GM18861 (cell line): Measurements from ENCODE around the gene NMRK1.

Source experiments
- ATAC-seq: cut with Tn5 transposase; IDR thresholded peaks from one replicate; pipeline ENCODE4 v1.9.1; 2021; ENCODE audit not compliant: unreplicated experiment

The NMRK1 gene

DNA sequence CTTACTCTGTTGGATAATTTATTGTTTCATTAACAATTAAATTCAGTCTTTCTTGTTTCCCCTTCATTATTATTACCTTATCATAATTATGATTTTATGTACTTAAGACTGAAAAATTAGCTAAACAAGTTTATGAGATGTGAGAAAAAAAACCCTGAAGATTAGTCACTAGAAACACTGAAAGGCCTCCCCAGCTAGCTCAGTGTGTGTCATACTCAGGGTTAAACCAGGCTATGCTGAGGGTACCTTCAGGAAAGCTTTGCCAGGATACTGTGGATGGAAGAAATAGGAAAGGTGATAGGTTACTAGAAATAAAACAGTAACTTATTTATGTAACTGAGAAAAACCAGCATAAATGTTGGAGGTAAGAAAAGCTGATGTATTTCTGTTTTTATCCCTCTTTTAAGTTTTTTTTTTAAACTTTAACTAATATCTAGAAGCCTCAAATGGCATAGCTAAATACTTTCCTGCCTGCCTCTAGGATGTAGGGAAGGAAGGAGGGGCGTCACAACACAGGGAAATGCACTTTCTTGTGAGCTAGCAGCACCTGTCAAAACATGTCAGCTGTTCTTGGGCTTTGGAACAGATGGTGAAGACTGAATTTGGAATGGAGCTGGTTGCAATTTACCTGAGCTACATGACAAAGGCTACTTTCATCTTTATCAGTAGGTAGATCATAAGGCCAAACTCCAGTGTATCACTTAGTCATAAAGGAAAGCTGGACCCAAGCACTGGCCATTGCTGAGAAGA is 24.2 kb downstream of the NMRK1 start:
- ATAC-seq: no peak

DNA sequence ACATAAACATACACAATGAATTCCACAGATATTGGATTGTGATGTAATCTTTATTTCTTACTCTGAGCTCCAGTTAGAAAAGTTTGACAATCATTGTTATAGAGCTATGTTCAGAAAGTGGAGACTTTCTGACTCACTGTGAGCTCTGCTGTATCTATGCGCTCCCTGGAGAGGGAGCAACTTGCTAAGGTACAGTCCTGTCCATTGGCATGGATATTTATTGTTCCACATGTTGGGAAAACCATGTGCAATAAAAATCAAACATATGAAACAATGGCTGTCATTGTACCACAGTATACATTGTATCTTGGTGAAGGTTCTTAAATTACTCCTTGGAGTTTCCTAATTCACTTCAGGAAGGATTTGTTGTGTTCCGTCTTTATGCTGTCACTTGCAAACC is 26.8 kb downstream of the NMRK1 start:
- ATAC-seq: no peak

DNA sequence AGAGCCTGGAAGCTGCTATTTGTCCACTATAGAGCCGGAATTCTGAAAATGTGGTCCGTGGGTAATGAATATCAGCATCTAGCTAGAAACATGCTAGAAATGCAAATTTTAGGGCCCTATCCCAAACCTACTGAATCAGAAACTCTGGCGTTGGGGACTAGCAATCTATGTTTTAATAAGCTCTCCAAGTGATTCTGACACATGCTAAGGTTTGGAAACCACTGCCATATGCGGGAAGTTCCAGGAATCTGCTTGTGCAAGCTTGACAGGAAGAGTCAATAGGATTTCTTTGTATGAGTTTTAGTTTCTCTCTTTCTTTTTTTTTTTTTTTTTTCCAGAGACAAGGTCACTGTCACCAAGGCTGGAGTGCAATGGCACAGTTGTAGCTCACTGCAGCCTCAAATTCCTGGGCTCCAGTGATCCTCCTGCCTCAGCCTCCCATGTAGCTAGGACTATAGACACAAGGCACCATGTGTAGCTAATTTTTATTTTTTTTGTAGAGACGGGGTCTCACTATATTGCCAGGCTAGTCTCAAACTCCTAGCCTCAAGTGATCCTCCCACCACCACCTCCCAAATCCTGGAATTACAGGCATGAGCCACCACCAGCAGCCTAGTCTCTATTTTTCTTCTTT is 33.5 kb downstream of the NMRK1 start:
- no peak for ATAC-seq

DNA sequence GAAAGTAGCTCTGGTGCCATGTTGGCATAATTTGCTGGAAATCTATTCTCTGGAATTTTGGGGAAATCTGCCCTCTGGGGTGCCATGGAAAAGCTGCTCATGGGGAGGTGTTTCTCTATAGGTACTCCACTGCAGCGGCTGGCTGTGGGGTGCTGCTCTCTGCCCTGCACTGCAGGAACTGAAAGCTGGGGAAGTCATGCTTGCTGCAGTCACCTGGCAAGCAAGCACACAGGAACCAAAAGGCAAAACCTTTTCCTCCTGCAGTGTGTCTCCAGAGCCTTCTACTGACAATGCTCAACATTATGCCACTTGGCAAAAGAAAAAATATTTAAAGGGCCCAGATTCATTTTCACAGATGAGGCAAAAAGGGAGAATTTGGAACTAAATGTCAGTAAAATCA is 34.1 kb downstream of the NMRK1 start:
- peak; percentile 96 for ATAC-seq

DNA sequence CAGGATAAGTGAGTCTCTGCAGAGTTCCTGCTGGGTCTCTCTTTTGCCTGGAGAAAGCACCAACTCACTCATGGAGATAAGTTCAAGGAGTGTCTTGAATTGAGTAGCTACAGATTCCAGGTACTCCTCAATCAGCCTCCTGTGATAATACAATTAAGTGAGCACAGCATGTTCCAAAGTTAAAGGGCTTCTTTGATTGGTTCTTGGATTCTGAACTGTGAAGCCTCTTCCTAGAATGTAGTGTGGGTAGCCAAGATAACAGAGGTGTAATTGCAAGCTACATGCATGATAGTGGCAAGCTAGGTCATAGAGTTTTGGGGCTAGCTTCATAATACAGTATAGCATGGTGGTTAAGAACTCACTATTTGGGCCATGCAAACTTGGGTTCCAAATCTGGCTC is 36.7 kb downstream of the NMRK1 start:
- no peak for ATAC-seq

- ATAC-seq: no peak
Measured at GRCh38 chr9:75047506-75047905, 40.4 kb downstream of the NMRK1 start.

GRCh38 chr9:75046725-75047345 is 41.1 kb downstream of the NMRK1 start:
- no peak for ATAC-seq

GRCh38 chr9:75041041-75041440 is 46.9 kb downstream of the NMRK1 start:
- ATAC-seq: no peak

DNA sequence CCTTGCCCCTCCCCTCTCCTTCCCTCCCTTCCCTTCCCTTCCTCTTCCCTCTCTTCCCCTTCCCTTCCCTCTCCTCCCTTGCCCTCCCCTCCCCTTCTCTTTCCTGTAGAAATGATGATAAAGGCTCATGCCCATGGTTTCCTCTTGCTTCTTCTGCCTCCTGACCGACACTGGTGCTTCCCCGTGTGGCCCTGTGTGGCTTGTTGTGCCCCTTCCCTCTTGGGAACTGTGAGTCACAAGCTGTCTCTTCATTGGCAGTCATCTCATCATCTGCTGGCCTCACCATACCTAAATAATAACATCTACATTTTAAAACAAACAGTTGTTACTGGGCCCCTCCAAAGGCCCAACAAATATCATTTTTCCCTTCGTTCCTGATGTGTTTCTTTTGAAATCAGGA is 48.2 kb downstream of the NMRK1 start:
- ATAC-seq: peak; percentile 88

GRCh38 chr9:75039009-75039408 is 48.9 kb downstream of the NMRK1 start:
- ATAC-seq: no peak

DNA sequence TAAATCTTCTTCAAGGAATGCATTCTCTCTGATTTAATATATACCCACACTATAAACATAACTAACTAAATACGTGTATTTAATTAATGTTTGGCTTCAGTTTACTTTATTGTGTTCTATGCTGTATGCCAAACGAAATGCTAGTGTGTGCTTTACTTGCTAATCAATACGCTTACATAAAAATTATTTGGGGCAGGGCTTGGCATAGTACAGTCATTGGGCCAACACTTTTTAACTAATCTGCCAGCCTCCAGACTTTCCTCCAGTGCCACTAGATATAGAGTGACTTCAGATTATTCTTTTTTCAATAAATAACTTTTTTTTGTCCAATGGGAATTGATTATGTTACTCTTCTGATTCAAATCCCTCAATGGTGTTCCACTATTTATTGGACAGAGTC is 51.2 kb downstream of the NMRK1 start:
- no peak for ATAC-seq

- ATAC-seq: peak; percentile 96
Measured at GRCh38 chr9:75033791-75034473, 54.0 kb downstream of the NMRK1 start.

DNA sequence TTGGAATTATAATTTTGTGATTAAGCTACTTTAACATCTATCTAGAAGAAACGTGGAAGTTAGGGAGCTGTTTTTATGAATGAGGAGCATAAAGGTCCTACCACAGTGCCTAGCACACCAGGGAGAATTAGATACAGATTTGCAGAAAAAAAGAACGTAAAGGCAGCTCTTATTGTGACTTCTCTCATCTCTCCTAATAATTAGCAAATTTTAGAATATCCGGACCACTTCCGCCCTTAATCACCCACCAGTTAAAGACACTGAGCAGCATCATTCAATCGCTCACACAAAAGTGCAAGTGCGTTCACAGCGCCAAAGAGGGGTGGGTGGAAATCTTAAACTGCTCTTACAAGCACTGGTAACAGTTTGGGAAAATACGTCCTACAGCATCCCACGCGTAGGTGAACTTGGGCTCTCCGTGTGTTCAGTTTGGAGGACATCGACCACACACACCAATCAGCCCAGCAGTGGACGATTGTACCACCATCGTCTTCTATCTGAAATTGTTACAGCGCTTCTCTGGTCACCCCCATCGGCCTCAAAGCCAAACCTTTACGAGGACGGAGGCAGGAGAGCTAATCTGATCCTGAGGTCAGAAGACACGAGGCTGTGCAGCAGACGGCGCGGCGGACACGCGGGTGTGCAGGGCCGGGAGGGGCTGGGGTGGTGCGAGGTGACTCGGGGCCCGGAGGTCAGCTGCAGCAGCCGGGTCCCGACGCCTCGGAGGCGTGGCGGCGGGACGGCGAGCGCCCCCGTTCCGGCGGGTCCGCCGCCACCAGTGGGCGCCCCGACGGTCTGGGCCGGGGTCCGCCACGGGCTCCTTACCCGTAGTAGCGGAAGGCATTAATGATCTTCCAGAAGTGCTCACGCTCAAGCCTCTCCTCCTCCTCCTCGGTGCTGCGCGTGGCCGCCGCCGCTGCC is 60.5 kb downstream of the NMRK1 start:
- peak; percentile 25 for ATAC-seq

- ATAC-seq: no peak
Measured at GRCh38 chr9:75023846-75024245, 64.1 kb downstream of the NMRK1 start.

GRCh38 chr9:75019654-75020053 is 68.3 kb downstream of the NMRK1 start:
- no peak for ATAC-seq

GRCh38 chr9:75019022-75019421 is 68.9 kb downstream of the NMRK1 start:
- no peak for ATAC-seq

DNA sequence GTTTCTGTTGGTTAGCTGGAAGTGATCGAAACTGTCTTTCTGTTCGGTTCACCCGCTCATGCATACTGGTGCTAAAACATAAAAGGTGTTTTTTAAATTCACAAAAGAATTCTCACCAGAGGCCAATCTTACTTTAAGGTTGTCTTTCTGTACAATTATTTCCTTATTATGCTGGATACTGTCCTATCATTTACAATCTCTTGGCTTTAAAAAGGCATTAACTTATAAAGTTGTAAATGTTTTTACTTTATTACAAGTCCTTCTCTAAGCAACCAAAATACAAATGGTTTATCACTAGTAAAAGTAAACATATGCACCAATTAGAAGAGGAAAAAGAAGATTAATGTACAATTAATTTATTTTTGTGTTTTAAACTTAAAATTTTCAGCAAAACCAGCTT is 70.6 kb downstream of the NMRK1 start:
- ATAC-seq: no peak

DNA sequence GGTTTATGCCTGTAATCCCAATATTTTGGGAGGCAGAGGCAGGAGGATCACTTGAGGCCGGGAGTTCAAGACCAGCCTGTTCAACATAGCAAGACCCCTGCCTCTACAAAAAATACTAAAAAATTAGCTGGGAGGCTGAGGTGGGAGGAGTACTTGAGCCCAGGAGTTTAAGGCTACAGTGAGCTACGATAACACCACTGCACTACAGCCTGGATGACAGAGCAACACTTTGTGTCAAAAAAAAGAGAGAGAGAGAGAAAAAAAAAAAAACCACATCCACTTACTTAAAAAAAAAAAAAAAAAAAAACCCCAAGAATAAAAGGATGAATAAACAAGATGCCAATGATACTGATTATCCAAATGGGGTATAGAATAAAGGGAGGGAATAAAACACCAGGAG is 74.2 kb downstream of the NMRK1 start:
- no peak for ATAC-seq
